Right kidney (tissue), 1 donor: ENCODE measurements around the gene GDF10.

Source experiments
- DNase-seq: peaks from one replicate; pipeline ENCODE4 v3.0.0-alpha.2; 2016

Gene GDF10

GRCh38 chr10:47294057-47294456 lies 5.9 kb upstream of the GDF10 start:
- no peak for DNase-seq

- no peak for DNase-seq
Observed at GRCh38 chr10:47294501-47294900, 5.5 kb upstream of the GDF10 start.

- no peak for DNase-seq
Observed at GRCh38 chr10:47295411-47295810, 4.6 kb upstream of the GDF10 start.

- DNase-seq = no peak
Observed at GRCh38 chr10:47296156-47296894, 3.7 kb upstream of the GDF10 start.

- no peak for DNase-seq
Observed at GRCh38 chr10:47296941-47297340, 3.1 kb upstream of the GDF10 start.

- no peak for DNase-seq
Observed at GRCh38 chr10:47297866-47298540, 2.0 kb upstream of the GDF10 start.

- DNase-seq = no peak
Observed at GRCh38 chr10:47298715-47299114, 1.3 kb upstream of the GDF10 start.

GRCh38 chr10:47300429-47300931 lies 483 bp downstream of the GDF10 start:
- DNase-seq = peak; percentile 74

GRCh38 chr10:47301833-47302232 lies 1.8 kb downstream of the GDF10 start:
- DNase-seq = no peak

GRCh38 chr10:47303105-47303504 lies 3.1 kb downstream of the GDF10 start:
- no peak for DNase-seq

- DNase-seq = no peak
Observed at GRCh38 chr10:47303866-47304265, 3.9 kb downstream of the GDF10 start.

GRCh38 chr10:47305566-47305965 lies 5.6 kb downstream of the GDF10 start:
- no peak for DNase-seq

GRCh38 chr10:47306387-47307210 lies 6.6 kb downstream of the GDF10 start:
- DNase-seq = no peak

- no peak for DNase-seq
Observed at GRCh38 chr10:47307381-47307780, 7.4 kb downstream of the GDF10 start.

GRCh38 chr10:47308775-47309174 lies 8.8 kb downstream of the GDF10 start:
- no peak for DNase-seq

- no peak for DNase-seq
Observed at GRCh38 chr10:47309408-47310089, 9.6 kb downstream of the GDF10 start.

GRCh38 chr10:47310090-47310505 lies 10.1 kb downstream of the GDF10 start:
- DNase-seq = no peak

- DNase-seq = no peak
Observed at GRCh38 chr10:47311193-47311931, 11.4 kb downstream of the GDF10 start.

GRCh38 chr10:47311932-47312662 lies 12.1 kb downstream of the GDF10 start:
- DNase-seq = peak; percentile 69

GRCh38 chr10:47312663-47312995 lies 12.6 kb downstream of the GDF10 start:
- no peak for DNase-seq

GRCh38 chr10:47314416-47314970 lies 14.5 kb downstream of the GDF10 start:
- no peak for DNase-seq
